ENCODE results near the gene LONP2. TPM values are rescaled to one million over a fixed set of nuclear protein-coding genes. Genes with fewer than 3 reads are reported as not detected.

Gene LONP2
- polyA plus RNA-seq, 1 donor from 2014 or later, result 38.6 TPM

GRCh38 chr16:48261569-48261968 is 17.5 kb downstream of the LONP2 start:
- Histone ChIP-seq H2AFZ (ENCODE audit: low read depth, low read length) (no peak overlapping the region), H3K9me2 (ENCODE audit: insufficient read depth, low read length) (no peaks in the 10 kb centered on the region), H3K27ac (ENCODE audit: low read length) (no peak overlapping the region), H3K27me3 (ENCODE audit: insufficient read depth, low read depth, low read length) (no peaks in the 10 kb centered on the region), H3K9ac (ENCODE audit: low read length) (no peak overlapping the region), H3K4me3 (ENCODE audit: low read length) (no peak overlapping the region), H3K36me3 (ENCODE audit: insufficient read depth, low read length) (no peaks in the 10 kb centered on the region), H3K79me2 (replicated peaks; ENCODE audit: insufficient read depth, low read length) (no peaks in the 10 kb centered on the region), H3F3A (ENCODE audit: insufficient read depth, low read length, poor library complexity, severe bottlenecking) (no peaks in the 10 kb centered on the region), H3K4me2 (ENCODE audit: low read length) (no peak overlapping the region), H4K20me1 (ENCODE audit: insufficient read depth) (no peaks in the 10 kb centered on the region), H3K9me3 (ENCODE audit: low read length) (no peaks in the 10 kb centered on the region)
- no peak for TF ChIP-seq EP300 (conservative IDR thresholded peaks at IDR 0.05; ENCODE audit: poor library complexity, severe bottlenecking)
- TF ChIP-seq TAF1 (IDR thresholded peaks at IDR 0.05; ENCODE audit: low read depth), result no peak
- TF ChIP-seq POLR2AphosphoS5 (IDR thresholded peaks at IDR 0.05), result no peak
- no peak for TF ChIP-seq SMC3 (conservative IDR thresholded peaks at IDR 0.05; ENCODE audit: poor library complexity)
- TF ChIP-seq RAD21 (conservative IDR thresholded peaks at IDR 0.05), result no peak
- no peak for TF ChIP-seq EZH2 (IDR thresholded peaks at IDR 0.05; ENCODE audit: borderline replicate concordance, insufficient read depth, low read length, poor library complexity, severe bottlenecking)
- no peak for TF ChIP-seq MXI1 (conservative IDR thresholded peaks at IDR 0.05; ENCODE audit: poor library complexity, severe bottlenecking)
- TF ChIP-seq REST (IDR thresholded peaks at IDR 0.05; ENCODE audit: borderline replicate concordance), result no peak
- TF ChIP-seq CTCF (IDR thresholded peaks at IDR 0.05; ENCODE audit: poor library complexity, severe bottlenecking), result no peak

GRCh38 chr16:48262631-48263030 is 18.5 kb downstream of the LONP2 start:
- no peaks in the 10 kb centered on the region for H3K27me3 ChIP-seq (ENCODE audit: insufficient read depth, low read depth, low read length)
- no peak overlapping the region for H3K4me3 ChIP-seq (ENCODE audit: low read length)
- H3K9ac ChIP-seq (ENCODE audit: low read length), result no peak overlapping the region
- H3K4me2 ChIP-seq (ENCODE audit: low read length), result no peak overlapping the region
- no peaks in the 10 kb centered on the region for H3K9me3 ChIP-seq (ENCODE audit: low read length)
- no peaks in the 10 kb centered on the region for H4K20me1 ChIP-seq (ENCODE audit: insufficient read depth)
- no peaks in the 10 kb centered on the region for H3K36me3 ChIP-seq (ENCODE audit: insufficient read depth, low read length)
- no peaks in the 10 kb centered on the region for H3K79me2 ChIP-seq (replicated peaks; ENCODE audit: insufficient read depth, low read length)
- H3F3A ChIP-seq (ENCODE audit: insufficient read depth, low read length, poor library complexity, severe bottlenecking), result no peaks in the 10 kb centered on the region
- no peak overlapping the region for H2AFZ ChIP-seq (ENCODE audit: low read depth, low read length)
- TF ChIP-seq POLR2AphosphoS5 (IDR thresholded peaks at IDR 0.05) (no peak), RAD21 (conservative IDR thresholded peaks at IDR 0.05) (no peak), EZH2 (IDR thresholded peaks at IDR 0.05; ENCODE audit: borderline replicate concordance, insufficient read depth, low read length, poor library complexity, severe bottlenecking) (no peak), CTCF (IDR thresholded peaks at IDR 0.05; ENCODE audit: poor library complexity, severe bottlenecking) (no peak), TAF1 (IDR thresholded peaks at IDR 0.05; ENCODE audit: low read depth) (no peak), EP300 (conservative IDR thresholded peaks at IDR 0.05; ENCODE audit: poor library complexity, severe bottlenecking) (no peak), SMC3 (conservative IDR thresholded peaks at IDR 0.05; ENCODE audit: poor library complexity) (no peak), REST (IDR thresholded peaks at IDR 0.05; ENCODE audit: borderline replicate concordance) (no peak), MXI1 (conservative IDR thresholded peaks at IDR 0.05; ENCODE audit: poor library complexity, severe bottlenecking) (no peak)
- H3K27ac ChIP-seq (ENCODE audit: low read length), result no peak overlapping the region
- H3K9me2 ChIP-seq (ENCODE audit: insufficient read depth, low read length), result no peaks in the 10 kb centered on the region

All from neural cell (in vitro differentiated cells).